Stomach smooth muscle (tissue), 2 donors: ENCODE results near the gene IL17B.
A peak's percentile ranks its signal among the peaks of the same experiment; 100 is the strongest.

Experiments
- H3K27ac ChIP-seq: one replicate; pipeline ENCODE4 v1.7.0; 2013; ENCODE audit warnings: mild to moderate bottlenecking, low read length, inconsistent platforms
- H3K27me3 ChIP-seq, 2 donors: one replicate each; pipeline ENCODE4 v1.7.0; 2013; ENCODE audit warnings: low read length in 2 of 2; ENCODE audit not compliant: insufficient read depth in 2 of 2, control insufficient read depth in 1 of 2
- H3K36me3 ChIP-seq, 2 donors: one replicate each; pipeline ENCODE4 v1.7.0; 2013; ENCODE audit warnings: low read length in 2 of 2; ENCODE audit not compliant: control insufficient read depth in 2 of 2, insufficient read depth in 2 of 2
- H3K4me1 ChIP-seq: one replicate; pipeline ENCODE4 v1.7.0; 2013; ENCODE audit warnings: low read length; ENCODE audit not compliant: control insufficient read depth, insufficient read depth
- H3K4me3 ChIP-seq, 2 donors: one replicate each; pipeline ENCODE4 v1.7.0; 2013; ENCODE audit warnings: low read length in 2 of 2
- H3K9ac ChIP-seq, 2 donors: one replicate each; pipeline ENCODE4 v1.7.0; 2013; ENCODE audit warnings: low read length in 2 of 2, mild to moderate bottlenecking in 1 of 2
- H3K9me3 ChIP-seq, 2 donors: one replicate each; pipeline ENCODE4 v1.7.0; 2013; ENCODE audit warnings: low read length in 2 of 2; ENCODE audit not compliant: control insufficient read depth in 2 of 2
- donor health status: healthy.
- donor health status: Pancreatic carcinoma.

The IL17B gene

GRCh38 chr5:149387081-149387631 is 8.1 kb upstream of the IL17B start:
- Histone ChIP-seq H3K9me3 (no peaks in the 10 kb centered on the region), H3K4me3 (peak overlapping the region; percentile 25 to 57), H3K4me1 (peaks cover 88% of the 10 kb centered on the region), H3K27me3 (no peaks in the 10 kb centered on the region), H3K36me3 (no peaks in the 10 kb centered on the region), H3K27ac (peak overlapping the region; percentile 99), H3K9ac (peak overlapping the region; percentile 72 to 76)

DNA sequence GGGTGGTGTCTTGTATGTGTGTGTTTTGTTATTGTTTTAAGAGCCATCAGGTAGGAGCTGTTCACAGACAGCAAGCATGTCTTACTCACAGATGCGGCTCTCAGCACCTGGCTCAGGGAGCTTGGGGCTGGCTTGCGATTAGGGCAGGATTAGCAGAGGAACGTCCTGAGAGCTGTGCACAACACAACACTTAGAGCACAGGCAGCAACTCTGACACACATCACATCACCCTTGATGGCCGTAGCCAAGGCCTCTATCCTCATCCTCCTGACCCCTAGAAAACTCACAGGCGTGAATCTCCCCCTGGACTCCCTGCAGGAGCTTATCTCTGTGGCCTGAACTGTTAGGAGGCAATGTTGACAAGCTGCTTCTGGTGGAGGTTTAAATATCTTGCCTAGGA is 7.1 kb upstream of the IL17B start:
- peak overlapping the region; percentile 72 to 79 for H3K9ac ChIP-seq
- H3K4me1 ChIP-seq, result peaks cover 88% of the 10 kb centered on the region
- H3K27ac ChIP-seq, result peak overlapping the region; percentile 99
- H3K4me3 ChIP-seq, result peak overlapping the region; percentile 42 to 57
- no peaks in the 10 kb centered on the region for H3K27me3 ChIP-seq
- no peaks in the 10 kb centered on the region for H3K36me3 ChIP-seq
- H3K9me3 ChIP-seq, result no peaks in the 10 kb centered on the region

DNA sequence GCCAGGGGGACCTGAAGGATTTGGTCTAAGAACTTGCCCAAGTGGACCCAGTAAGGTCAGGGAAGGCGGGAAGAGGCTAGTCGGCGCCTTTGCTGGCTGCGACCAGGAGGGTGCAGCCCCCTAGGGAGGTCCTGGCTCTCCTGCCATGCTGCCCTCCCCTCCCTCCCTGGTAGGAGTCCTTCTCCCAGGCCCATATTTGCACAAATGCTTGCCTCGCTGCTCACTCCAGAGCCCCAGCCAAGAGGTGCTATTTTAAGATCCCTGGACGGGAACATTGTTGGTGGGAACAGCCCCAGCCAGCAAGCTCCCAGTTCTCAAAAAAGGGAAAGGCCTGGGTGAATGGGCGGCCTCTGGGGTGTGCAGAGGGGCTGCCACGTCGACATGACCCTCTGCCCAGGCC is 4.3 kb upstream of the IL17B start:
- Histone ChIP-seq H3K36me3 (no peaks in the 10 kb centered on the region), H3K4me3 (peak overlapping the region; percentile 75 to 80), H3K4me1 (peaks cover 92% of the 10 kb centered on the region), H3K27me3 (no peaks in the 10 kb centered on the region), H3K9ac (peak overlapping the region; percentile 95 to 97), H3K27ac (peak overlapping the region; percentile 99), H3K9me3 (no peaks in the 10 kb centered on the region)

DNA sequence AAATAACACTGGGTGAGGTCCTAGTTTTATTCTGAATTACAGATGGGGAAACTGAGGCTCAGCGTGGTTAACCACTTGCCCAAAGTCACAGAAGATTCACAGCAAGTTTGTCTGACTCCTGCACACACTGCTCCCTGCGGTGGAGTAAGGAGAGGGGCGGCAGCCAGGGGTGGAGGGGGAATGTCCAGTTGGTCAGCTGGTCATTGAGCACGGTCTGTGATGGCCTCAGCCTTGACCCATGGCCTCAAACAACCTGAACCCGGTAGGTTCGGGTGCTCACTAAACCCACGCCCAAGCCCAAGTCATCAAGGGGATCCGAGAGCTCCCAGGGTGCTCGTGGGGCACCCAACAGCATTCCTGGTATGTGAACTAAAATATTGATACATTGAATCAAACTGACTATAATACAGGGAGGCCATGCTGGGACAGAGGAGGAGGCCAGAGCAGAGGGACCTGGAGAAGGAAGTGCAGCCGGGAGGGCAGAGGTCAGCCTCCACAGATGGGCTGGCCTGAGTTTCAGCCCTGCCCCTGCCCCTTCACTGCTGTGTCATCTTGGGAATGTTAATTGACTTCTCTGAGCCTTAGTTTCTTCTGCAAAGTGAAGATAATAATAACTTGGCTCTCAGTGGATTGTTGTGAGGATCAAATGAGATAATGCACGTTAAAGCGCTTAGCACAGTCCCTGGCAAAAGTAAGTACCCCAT is 3.6 kb upstream of the IL17B start:
- H3K4me1 ChIP-seq, result peaks cover 90% of the 10 kb centered on the region

GRCh38 chr5:149381986-149382338 is 2.9 kb upstream of the IL17B start:
- H3K27ac ChIP-seq, result peak overlapping the region; percentile 99
- peak overlapping the region; percentile 95 to 97 for H3K9ac ChIP-seq
- no peaks in the 10 kb centered on the region for H3K36me3 ChIP-seq
- no peaks in the 10 kb centered on the region for H3K9me3 ChIP-seq
- H3K4me1 ChIP-seq, result peaks cover 85% of the 10 kb centered on the region
- H3K4me3 ChIP-seq, result peak overlapping the region; percentile 75 to 80
- H3K27me3 ChIP-seq, result no peaks in the 10 kb centered on the region

More for the DNA sequence above, 3.6 kb upstream of the IL17B start:
- H3K36me3 ChIP-seq, result no peaks in the 10 kb centered on the region
- H3K9ac ChIP-seq, result peak overlapping the region; percentile 95 to 97
- no peaks in the 10 kb centered on the region for H3K27me3 ChIP-seq
- no peaks in the 10 kb centered on the region for H3K9me3 ChIP-seq
- H3K27ac ChIP-seq, result peak overlapping the region; percentile 99
- H3K4me3 ChIP-seq, result peak overlapping the region; percentile 75 to 80

GRCh38 chr5:149381261-149381985 is 2.3 kb upstream of the IL17B start:
- Histone ChIP-seq H3K27ac (peak overlapping the region; percentile 99), H3K36me3 (no peaks in the 10 kb centered on the region), H3K9ac (peak overlapping the region; percentile 95 to 97), H3K4me3 (peak overlapping the region; percentile 75 to 80), H3K27me3 (no peaks in the 10 kb centered on the region), H3K4me1 (peaks cover 80% of the 10 kb centered on the region), H3K9me3 (no peaks in the 10 kb centered on the region)

DNA sequence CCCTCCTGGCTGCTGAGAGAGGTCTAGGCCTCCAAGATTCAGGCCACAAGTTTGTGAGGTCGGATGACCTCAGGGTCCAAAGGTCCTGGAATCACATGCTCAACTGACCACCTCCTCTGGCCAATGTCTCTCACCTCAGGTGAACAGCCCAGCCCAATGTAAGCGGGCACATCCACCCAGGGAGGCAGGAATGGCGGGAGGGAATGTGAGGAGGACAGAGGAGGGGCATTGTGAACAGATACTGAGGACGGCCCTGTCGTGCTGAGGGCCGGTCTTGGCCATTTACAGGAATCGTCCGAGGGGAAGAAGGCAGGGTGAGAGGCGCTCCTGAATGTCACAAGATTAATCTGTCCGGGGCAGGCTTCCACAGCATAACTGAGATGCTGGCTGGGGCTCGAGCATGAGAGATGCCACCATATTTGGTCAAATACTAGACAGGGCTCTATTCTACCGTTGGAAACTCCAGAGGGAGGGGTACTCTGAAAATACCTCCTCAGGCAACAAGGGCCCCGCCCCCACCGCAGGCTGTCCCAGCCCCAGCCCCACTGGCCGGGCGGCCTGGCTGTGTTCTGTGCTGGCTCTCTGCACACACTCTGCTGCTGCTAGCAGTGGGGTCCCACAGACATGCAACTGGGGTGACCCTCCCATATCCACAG is 1.5 kb upstream of the IL17B start:
- H3K27me3 ChIP-seq, result no peaks in the 10 kb centered on the region
- H3K9me3 ChIP-seq, result no peaks in the 10 kb centered on the region
- peak overlapping the region; percentile 75 to 80 for H3K4me3 ChIP-seq
- H3K27ac ChIP-seq, result peak overlapping the region; percentile 99
- peak overlapping the region; percentile 95 to 97 for H3K9ac ChIP-seq
- no peaks in the 10 kb centered on the region for H3K36me3 ChIP-seq
- H3K4me1 ChIP-seq, result peaks cover 71% of the 10 kb centered on the region

DNA sequence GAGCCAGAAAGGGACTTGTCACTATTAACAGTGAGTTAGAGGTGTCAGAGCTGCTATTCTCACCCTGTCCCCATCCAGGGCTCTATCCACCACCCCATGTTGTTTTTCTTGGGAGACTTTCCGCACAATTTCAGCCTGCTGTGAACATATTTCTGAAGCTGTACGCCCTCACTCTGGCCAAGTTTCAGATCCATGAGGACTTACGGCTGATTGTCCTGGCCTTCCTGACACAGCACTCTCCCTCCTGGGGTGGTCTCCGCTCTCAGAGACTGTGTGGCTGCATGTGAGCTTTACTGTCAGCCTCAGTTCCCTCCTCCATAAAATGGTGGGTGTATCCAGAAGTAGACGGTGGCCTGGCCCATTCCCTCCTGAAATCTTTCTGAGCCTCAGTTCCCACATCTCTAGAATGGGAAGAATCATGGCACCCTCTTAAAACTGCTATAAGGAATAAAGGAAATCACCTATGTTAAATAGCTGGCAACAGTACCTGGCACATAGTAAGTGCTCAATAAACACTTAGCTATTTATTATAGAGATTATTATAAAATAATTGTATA is 804 bp upstream of the IL17B start:
- no peaks in the 10 kb centered on the region for H3K36me3 ChIP-seq
- H3K4me3 ChIP-seq, result peak overlapping the region; percentile 13 to 35
- peaks cover 67% of the 10 kb centered on the region for H3K4me1 ChIP-seq
- no peaks in the 10 kb centered on the region for H3K27me3 ChIP-seq
- H3K27ac ChIP-seq, result peak overlapping the region; percentile 99
- H3K9ac ChIP-seq, result peak overlapping the region; percentile 68 to 75
- no peaks in the 10 kb centered on the region for H3K9me3 ChIP-seq

GRCh38 chr5:149378241-149378820 is 761 bp downstream of the IL17B start:
- Histone ChIP-seq H3K36me3 (no peaks in the 10 kb centered on the region), H3K27me3 (no peaks in the 10 kb centered on the region), H3K9ac (peak overlapping the region; percentile 42 to 75), H3K9me3 (no peaks in the 10 kb centered on the region), H3K4me1 (peaks cover 63% of the 10 kb centered on the region), H3K4me3 (peak overlapping the region in 1 of 2 donors; percentile 8), H3K27ac (peak overlapping the region; percentile 99)
